Spleen (tissue), 7 donors: ENCODE data around the gene IL17C.

Experiments
- CTCF ChIP-seq, 11 experiments: fragments of 200-600 bp in 7 of 11; fragments of 450-650 bp in 4 of 11; sonication (generic) in 4 of 11; IDR thresholded peaks in 8 of 11; conservative IDR thresholded peaks in 3 of 11; 1 replicate in 7 of 11; 2 replicates in 4 of 11; pipeline versions ENCODE4 v1.4.0 to v1.8.0; 2016 to 2021; ENCODE audit warnings: antibody characterized with exemption in 11 of 11, inconsistent platforms in 4 of 11, mild to moderate bottlenecking in 1 of 11
- POLR2A ChIP-seq, 3 donors: fragments of 450-650 bp; IDR thresholded peaks; one replicate each; pipeline ENCODE4 v1.5.1; 2017; ENCODE audit warnings: antibody characterized with exemption in 3 of 3, mild to moderate bottlenecking in 1 of 3
- POLR2AphosphoS5 ChIP-seq, 3 donors: sonication (generic); formaldehyde crosslinking; IDR thresholded peaks; one replicate each; pipeline ENCODE4 v1.5.1; 2017; ENCODE audit warnings: antibody characterized with exemption in 3 of 3
- donor health status: DM: no; HTN: no; CAD: no; lungs with moderate emphysema.
- donor health status: DM: no; HTN: no; CAD: no.
- donor health status: DM: no; HTN: no; CAD: no.

GRCh38 chr16:88680554-88681083 is 42.2 kb downstream of the IL17C start:
- TF ChIP-seq CTCF (IDR thresholded peaks at IDR 0.05 in 8 of 11, conservative IDR thresholded peaks at IDR 0.05 in 3 of 11) (no peak), POLR2A (IDR thresholded peaks at IDR 0.05) (no peak), POLR2AphosphoS5 (IDR thresholded peaks at IDR 0.05) (no peak)
